Kidney (tissue), 14 donors: ENCODE measurements around the gene PKD1L1. TPM values are rescaled to one million over a fixed set of nuclear protein-coding genes. Genes with fewer than 3 reads are reported as not detected.

ENCODE experiments used
- DNase-seq, 5 donors: peaks; one replicate each; pipeline ENCODE4 v3.0.0-alpha.2; 2013 to 2020
- FAIRE-seq: peaks from 2 replicates; lab custom pipeline; 2012; peaks lifted over from hg19 to GRCh38; lab: Jason Lieb, UNC
- H3K27ac ChIP-seq, 2 donors: one replicate each; pipeline ENCODE4 v1.7.0; 2013; ENCODE audit warnings: low read depth in 2 of 2, low read length in 2 of 2, inconsistent platforms in 1 of 2
- H3K27me3 ChIP-seq: one replicate; pipeline ENCODE4 v1.7.1; 2013; ENCODE audit warnings: low read length, inconsistent platforms; ENCODE audit not compliant: control insufficient read depth, insufficient read depth
- H3K36me3 ChIP-seq, 3 donors: one replicate each; pipeline versions ENCODE4 v1.7.0 to v1.7.1; 2013; ENCODE audit warnings: low read length in 3 of 3, control low read depth in 1 of 3, inconsistent platforms in 1 of 3; ENCODE audit not compliant: insufficient read depth in 3 of 3, control insufficient read depth in 2 of 3
- H3K4me1 ChIP-seq, 3 donors: one replicate each; pipeline versions ENCODE4 v1.7.0 to v1.7.1; 2013; ENCODE audit warnings: low read length in 3 of 3, inconsistent platforms in 1 of 3, low read depth in 1 of 3; ENCODE audit not compliant: control insufficient read depth in 2 of 3, insufficient read depth in 2 of 3
- H3K4me3 ChIP-seq, 3 donors: one replicate each; pipeline versions ENCODE4 v1.7.0 to v1.8.1; 2013; ENCODE audit warnings: low read length in 3 of 3, control low read depth in 1 of 3, inconsistent platforms in 1 of 3
- H3K9ac ChIP-seq, 3 donors: one replicate each; pipeline versions ENCODE4 v1.7.0 to v1.7.1; 2013; ENCODE audit warnings: low read length in 3 of 3, control low read depth in 1 of 3, inconsistent platforms in 1 of 3
- H3K9me3 ChIP-seq, 3 donors: one replicate each; pipeline versions ENCODE4 v1.7.0 to v1.7.1; 2013; ENCODE audit warnings: low read length in 3 of 3, control low read depth in 1 of 3, inconsistent platforms in 1 of 3; ENCODE audit not compliant: control insufficient read depth in 2 of 3, insufficient read depth in 1 of 3
- CTCF ChIP-seq: IDR thresholded peaks from 3 replicates; pipeline ENCODE4 v1.5.1; 2012; ENCODE audit warnings: mild to moderate bottlenecking, moderate library complexity, borderline replicate concordance; ENCODE audit not compliant: insufficient read depth; ENCODE audit errors: extremely low read depth
- intact Hi-C: fragments of 100-400 bp; cut with DNase I; formaldehyde crosslinking; loops from one replicate; pipeline ENCODE4 v1.11.1; 2022
- polyA plus RNA-seq: library from polyadenylated mRNA; stranded (reverse); fragments of 350-450 nt; fragmentation: Illumina TruSeq; extraction: RNeasy Lipid Tissue Mini Kit (QIAGEN cat#74804); gene quantifications from one replicate; pipeline ENCODE4 v1.2.3, GENCODE V29; 2014; ENCODE audit warnings: low read depth, low replicate concordance; ENCODE audit not compliant: insufficient read depth
- total RNA-seq: library from RNA; stranded (reverse); fragmentation: NEBNext Ultra II Directional; extraction: Animal tissue kit (Norgen Biotek cat#: 25700); gene quantifications from one replicate; pipeline ENCODE4 v1.2.1, GENCODE V29; 2021
- donor health status: control.
- donor health status: control.
- donor health status: control.
- donor health status: control.
- donor health status: control.
- donor health status: DM: yes; HTN: yes; CAD: no.
- donor health status: Normal renal cell carcinoma (clear cell type).

Gene PKD1L1
- total and polyA plus RNA-seq, 2 donors from 2014 or later: 0.32 to 0.82 TPM

- Histone ChIP-seq H3K4me3 (no peak overlapping the region), H3K4me1 (no peaks in the 10 kb centered on the region), H3K9me3 (no peaks in the 10 kb centered on the region), H3K27ac (no peak overlapping the region), H3K36me3 (no peaks in the 10 kb centered on the region), H3K9ac (no peak overlapping the region), H3K27me3 (no peaks in the 10 kb centered on the region)
- TF ChIP-seq CTCF: no peak
- DNase-seq (no peak), FAIRE-seq (no peak)
- intact Hi-C loops: no loop called here
Observed at GRCh38 chr7:47890125-47890524, 58.1 kb downstream of the PKD1L1 start.

- intact Hi-C loops: no loop called here
- H3K27ac ChIP-seq: no peak overlapping the region
- no peaks in the 10 kb centered on the region for H3K36me3 ChIP-seq
- H3K4me1 ChIP-seq: no peaks in the 10 kb centered on the region
- no peak for TF ChIP-seq CTCF
- H3K9me3 ChIP-seq: no peaks in the 10 kb centered on the region
- H3K27me3 ChIP-seq: no peaks in the 10 kb centered on the region
- H3K4me3 ChIP-seq: no peak overlapping the region
- DNase-seq (no peak), FAIRE-seq (no peak)
- no peak overlapping the region for H3K9ac ChIP-seq
Observed at GRCh38 chr7:47889723-47890122, 58.5 kb downstream of the PKD1L1 start.

- H3K9ac ChIP-seq: no peak overlapping the region
- FAIRE-seq: no peak
- DNase-seq: peak in 4 of 5 donors; percentile 27 to 61 (median 38)
- H3K36me3 ChIP-seq: no peaks in the 10 kb centered on the region
- H3K4me3 ChIP-seq: no peak overlapping the region
- H3K9me3 ChIP-seq: no peaks in the 10 kb centered on the region
- H3K27ac ChIP-seq: no peak overlapping the region
- H3K4me1 ChIP-seq: no peaks in the 10 kb centered on the region
- H3K27me3 ChIP-seq: no peaks in the 10 kb centered on the region
- intact Hi-C loops: no loop called here
- TF ChIP-seq CTCF: no peak
Observed at GRCh38 chr7:47888371-47889265, 59.6 kb downstream of the PKD1L1 start.
